Lower leg skin (tissue), 3 donors: ENCODE measurements around the gene ABCC10.

Source experiments
- POLR2A ChIP-seq, 2 donors: fragments of 450-650 bp; IDR thresholded peaks; one replicate each; pipeline ENCODE4 v1.6.1; 2016 to 2017; ENCODE audit warnings: antibody characterized with exemption in 2 of 2, mild to moderate bottlenecking in 1 of 2, moderate library complexity in 1 of 2
- TF ChIP-seq, protein P1 (sequence below), 3 donors: fragments of 450-650 bp; IDR thresholded peaks; one replicate each; pipeline ENCODE4 v1.5.1; 2016; ENCODE audit warnings: antibody characterized with exemption in 3 of 3, mild to moderate bottlenecking in 3 of 3, moderate library complexity in 2 of 3

- no peak for TF ChIP-seq POLR2A (IDR thresholded peaks at IDR 0.05)
- TF ChIP-seq, protein P1, sequence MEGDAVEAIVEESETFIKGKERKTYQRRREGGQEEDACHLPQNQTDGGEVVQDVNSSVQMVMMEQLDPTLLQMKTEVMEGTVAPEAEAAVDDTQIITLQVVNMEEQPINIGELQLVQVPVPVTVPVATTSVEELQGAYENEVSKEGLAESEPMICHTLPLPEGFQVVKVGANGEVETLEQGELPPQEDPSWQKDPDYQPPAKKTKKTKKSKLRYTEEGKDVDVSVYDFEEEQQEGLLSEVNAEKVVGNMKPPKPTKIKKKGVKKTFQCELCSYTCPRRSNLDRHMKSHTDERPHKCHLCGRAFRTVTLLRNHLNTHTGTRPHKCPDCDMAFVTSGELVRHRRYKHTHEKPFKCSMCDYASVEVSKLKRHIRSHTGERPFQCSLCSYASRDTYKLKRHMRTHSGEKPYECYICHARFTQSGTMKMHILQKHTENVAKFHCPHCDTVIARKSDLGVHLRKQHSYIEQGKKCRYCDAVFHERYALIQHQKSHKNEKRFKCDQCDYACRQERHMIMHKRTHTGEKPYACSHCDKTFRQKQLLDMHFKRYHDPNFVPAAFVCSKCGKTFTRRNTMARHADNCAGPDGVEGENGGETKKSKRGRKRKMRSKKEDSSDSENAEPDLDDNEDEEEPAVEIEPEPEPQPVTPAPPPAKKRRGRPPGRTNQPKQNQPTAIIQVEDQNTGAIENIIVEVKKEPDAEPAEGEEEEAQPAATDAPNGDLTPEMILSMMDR (IDR thresholded peaks at IDR 0.05): no peak
Observed at GRCh38 chr6:43452896-43453295, 25.6 kb downstream of the ABCC10 start.
